HFFc6 (cell line): Measurements from ENCODE around the gene EDEM2. TPM values are rescaled to one million over a fixed set of nuclear protein-coding genes. Genes with fewer than 3 reads are reported as not detected.
"Not testable (repeated sequence)": the region's sequence is repeated elsewhere in the genome, so short reads cannot be mapped to it uniquely, and the experiment has no call there.

ENCODE experiments used
- DNase-seq: peaks from one replicate; pipeline ENCODE4 v3.0.0-alpha.2; 2018
- H3K27ac Mint-ChIP-seq: 2 replicates; pipeline ENCODE4 v1.8.0; 2020; ENCODE audit warnings: mild to moderate bottlenecking, mixed read lengths
- H3K27me3 Mint-ChIP-seq: 2 replicates; pipeline ENCODE4 v1.8.0; 2021; ENCODE audit warnings: mild to moderate bottlenecking, moderate library complexity, mixed read lengths; ENCODE audit not compliant: insufficient read depth
- H3K36me3 Mint-ChIP-seq: 2 replicates; pipeline ENCODE4 v1.8.0; 2021; ENCODE audit warnings: low read depth, mixed read lengths
- H3K4me1 Mint-ChIP-seq: 2 replicates; pipeline ENCODE4 v1.8.0; 2020; ENCODE audit warnings: low read depth, mixed read lengths
- H3K4me3 Mint-ChIP-seq: 2 replicates; pipeline ENCODE4 v1.8.0; 2020; ENCODE audit warnings: mild to moderate bottlenecking, moderate library complexity, mixed read lengths
- H3K9me3 Mint-ChIP-seq: 2 replicates; pipeline ENCODE4 v1.8.0; 2020; ENCODE audit warnings: mild to moderate bottlenecking, mixed read lengths
- CTCF ChIP-seq: fragments of 200-600 bp; sonication (generic); IDR thresholded peaks from 2 replicates; pipeline ENCODE4 v1.5.0; 2021; ENCODE audit warnings: antibody characterized with exemption, mild to moderate bottlenecking
- total RNA-seq, 6 experiments: library from RNA; stranded (reverse); fragmentation: NEBNext Ultra II Directional; extraction: Animal tissue kit (Norgen Biotek cat#: 25700); gene quantifications; 2 replicates in 1 of 6; 3 replicates in 5 of 6; pipeline ENCODE4 v1.2.3, GENCODE V29; 2021

EDEM2 gene
- total RNA-seq, 6 experiments from 2014 or later = 29.5 to 33.3 (median 32.0) TPM

DNA sequence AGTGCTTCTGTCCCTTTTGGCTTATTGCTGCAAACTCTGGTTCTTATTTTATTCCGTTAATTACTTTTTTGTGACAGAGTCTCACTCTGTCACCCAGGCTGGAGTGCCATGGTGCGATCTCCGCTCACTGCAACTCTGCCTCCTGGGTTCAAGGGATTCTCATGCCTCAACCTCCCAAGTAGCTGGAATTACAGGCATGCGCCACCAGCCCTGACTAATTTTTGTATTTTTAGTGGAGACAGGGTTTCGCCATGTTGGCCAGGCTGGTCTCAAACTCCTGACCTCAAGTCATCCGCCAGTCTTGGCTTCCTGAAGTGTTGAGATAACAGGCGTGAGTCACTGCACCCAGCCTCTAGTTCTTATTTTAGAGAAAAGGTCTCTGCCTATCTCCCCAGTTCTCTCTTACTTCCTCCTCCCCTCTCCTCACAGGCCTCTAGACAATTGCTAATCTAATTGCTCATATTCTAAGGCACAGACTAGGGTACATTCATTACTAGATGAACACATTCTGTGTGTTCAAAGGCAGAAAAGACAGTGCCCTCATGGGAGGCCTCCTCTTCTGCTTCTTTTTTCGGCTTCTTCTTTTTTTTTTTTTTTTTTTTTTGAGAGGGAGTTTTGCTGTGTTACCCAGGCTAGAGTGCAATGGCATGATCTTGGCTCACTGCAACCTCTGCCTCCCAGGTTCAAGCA lies 27.0 kb downstream of the EDEM2 start:
- peaks cover 51% of the 10 kb centered on the region for H3K4me1 Mint-ChIP-seq
- peaks cover 5% of the 10 kb centered on the region for H3K27me3 Mint-ChIP-seq
- peak; percentile 68 for DNase-seq
- H3K9me3 Mint-ChIP-seq = no peaks in the 10 kb centered on the region
- H3K4me3 Mint-ChIP-seq = peak overlapping the region; percentile 33; the same call in 1 of the 2 replicates
- peaks cover 62% of the 10 kb centered on the region for H3K36me3 Mint-ChIP-seq
- peak overlapping the region; percentile 88 for H3K27ac Mint-ChIP-seq
- TF ChIP-seq CTCF = no peak

GRCh38 chr20:35117629-35118028 lies 29.5 kb downstream of the EDEM2 start:
- peak overlapping the region; percentile 22; the same call in 1 of the 2 replicates for H3K27ac Mint-ChIP-seq

GRCh38 chr20:35117196-35117595 lies 29.9 kb downstream of the EDEM2 start:
- Mint-ChIP-seq H3K27ac (peak overlapping the region; percentile 74), H3K4me1 (peaks cover 58% of the 10 kb centered on the region), H3K36me3 (peaks cover 44% of the 10 kb centered on the region), H3K27me3 (peaks cover 3% of the 10 kb centered on the region), H3K4me3 (no peak overlapping the region), H3K9me3 (no peaks in the 10 kb centered on the region)
- TF ChIP-seq CTCF = no peak
- DNase-seq = peak; percentile 15

More at GRCh38 chr20:35117629-35118028, 29.5 kb downstream of the EDEM2 start:
- Mint-ChIP-seq H3K4me1 (peaks cover 54% of the 10 kb centered on the region), H3K36me3 (peaks cover 45% of the 10 kb centered on the region), H3K27me3 (peaks cover 3% of the 10 kb centered on the region), H3K9me3 (no peaks in the 10 kb centered on the region), H3K4me3 (no peak overlapping the region)
- TF ChIP-seq CTCF = no peak
- DNase-seq = no peak

GRCh38 chr20:35116258-35116657 lies 30.9 kb downstream of the EDEM2 start:
- DNase-seq = no peak
- Mint-ChIP-seq H3K4me3 (no peak overlapping the region), H3K4me1 (peaks cover 65% of the 10 kb centered on the region), H3K27me3 (peaks cover 3% of the 10 kb centered on the region), H3K27ac (peak overlapping the region; percentile 74), H3K9me3 (no peaks in the 10 kb centered on the region), H3K36me3 (peaks cover 42% of the 10 kb centered on the region)
- no peak for TF ChIP-seq CTCF

DNA sequence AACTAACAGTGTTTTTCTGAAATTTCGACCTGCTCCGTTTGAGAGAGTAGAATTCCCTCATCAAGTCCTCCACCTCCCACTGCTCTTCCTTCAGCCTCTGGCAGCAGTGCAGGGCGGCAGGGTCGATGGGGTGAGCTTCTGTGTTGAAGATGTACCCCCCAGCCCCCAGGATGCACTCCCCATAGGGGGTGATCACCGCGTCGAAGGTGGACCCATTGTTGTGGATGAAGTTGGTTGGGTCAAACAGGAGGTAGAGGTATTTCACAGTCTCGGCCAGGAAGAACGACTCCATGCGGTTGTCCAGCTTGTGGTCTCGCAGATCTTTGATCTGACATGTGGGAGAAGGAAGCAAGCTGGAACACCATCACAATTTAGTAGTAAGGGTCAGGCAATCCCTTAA lies 31.5 kb downstream of the EDEM2 start:
- Mint-ChIP-seq H3K4me1 (peaks cover 65% of the 10 kb centered on the region), H3K27ac (no peak overlapping the region; the same call in 1 of the 2 replicates), H3K36me3 (peaks cover 36% of the 10 kb centered on the region), H3K27me3 (peaks cover 5% of the 10 kb centered on the region), H3K4me3 (no peak overlapping the region), H3K9me3 (no peaks in the 10 kb centered on the region)
- no peak for TF ChIP-seq CTCF
- no peak for DNase-seq

GRCh38 chr20:35112276-35112675 lies 34.9 kb downstream of the EDEM2 start:
- H3K36me3 Mint-ChIP-seq = peaks cover 13% of the 10 kb centered on the region
- H3K27ac Mint-ChIP-seq = peak overlapping the region; percentile 31; the same call in 1 of the 2 replicates
- H3K4me1 Mint-ChIP-seq = peaks cover 52% of the 10 kb centered on the region
- H3K27me3 Mint-ChIP-seq, DNase-seq, H3K9me3 Mint-ChIP-seq, H3K4me3 Mint-ChIP-seq: not testable (repeated sequence)
